Naive B cell (primary cell): Measurements from ENCODE around the gene DUSP3. TPM values are rescaled to one million over a fixed set of nuclear protein-coding genes. Genes with fewer than 3 reads are reported as not detected.
A peak's percentile ranks its signal among the peaks of the same experiment; 100 is the strongest.
"Not testable (repeated sequence)": the region's sequence is repeated elsewhere in the genome, so short reads cannot be mapped to it uniquely, and the experiment has no call there.

ENCODE experiments used
- ATAC-seq, 2 donors: fragments of 150-1000 bp; cut with Tn5 transposase; 2 replicates each; pipeline ENCODE4 v1.10.0; 2021; ENCODE audit warnings: low read depth in 2 of 2, mild to moderate bottlenecking in 2 of 2, moderate library complexity in 2 of 2
- DNase-seq: peaks from one replicate; pipeline ENCODE4 v3.0.0; 2022
- H3K27ac Mint-ChIP-seq, 6 donors: one replicate each; pipeline ENCODE4 v1.8.0; 2020 to 2022; ENCODE audit warnings: mild to moderate bottlenecking in 6 of 6, mixed read lengths in 6 of 6, moderate library complexity in 5 of 6, inconsistent platforms in 2 of 6
- H3K27me3 Mint-ChIP-seq, 3 donors: one replicate each; pipeline ENCODE4 v1.8.0; 2021 to 2022; ENCODE audit warnings: mixed read lengths in 3 of 3, mild to moderate bottlenecking in 1 of 3
- H3K36me3 Mint-ChIP-seq, 2 donors: one replicate each; pipeline ENCODE4 v1.8.0; 2020 to 2022; ENCODE audit warnings: mixed read lengths in 2 of 2, inconsistent platforms in 1 of 2, mild to moderate bottlenecking in 1 of 2
- H3K4me1 Mint-ChIP-seq, 3 donors: one replicate each; pipeline ENCODE4 v1.8.0; 2020 to 2022; ENCODE audit warnings: mixed read lengths in 3 of 3, inconsistent platforms in 1 of 3, mild to moderate bottlenecking in 1 of 3, moderate library complexity in 1 of 3
- H3K4me3 Mint-ChIP-seq, 8 donors: one replicate each; pipeline ENCODE4 v1.8.0; 2020 to 2022; ENCODE audit warnings: mild to moderate bottlenecking in 8 of 8, mixed read lengths in 8 of 8, moderate library complexity in 8 of 8, inconsistent platforms in 2 of 8
- H3K9me3 Mint-ChIP-seq, 7 donors: one replicate each; pipeline ENCODE4 v1.8.0; 2020 to 2022; ENCODE audit warnings: mixed read lengths in 7 of 7, mild to moderate bottlenecking in 5 of 7, inconsistent platforms in 2 of 7, moderate library complexity in 1 of 7
- polyA plus RNA-seq, 6 donors: library from polyadenylated mRNA; unstranded; fragments of 300-500 nt; fragmentation: Illumina TruSeq; gene quantifications; one replicate each; pipeline ENCODE4 v1.2.3, GENCODE V29; 2021; ENCODE audit warnings: low read depth in 6 of 6

DUSP3 gene
- polyA plus RNA-seq, 6 donors from 2014 or later: 1.7 to 10.5 (median 6.6) TPM

DNA sequence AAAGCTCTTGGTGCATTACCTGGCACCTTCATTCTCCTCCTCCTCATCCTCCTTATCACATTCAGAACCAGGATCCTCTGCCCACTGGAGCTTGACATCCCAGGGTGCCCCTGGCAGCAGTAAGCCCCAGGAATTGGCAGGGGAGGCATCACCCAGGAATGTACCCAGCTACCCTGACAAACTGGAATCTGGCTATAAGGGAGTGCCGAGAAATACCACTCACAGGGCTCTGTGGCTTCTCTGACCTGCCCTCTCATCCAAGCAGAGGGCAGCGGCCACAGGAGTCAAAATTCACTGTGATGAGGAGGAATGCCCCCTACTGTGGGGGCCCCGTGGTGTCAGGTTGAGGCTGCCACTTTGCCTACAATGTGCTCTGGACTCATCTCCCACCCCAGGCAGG lies 34.6 kb upstream of the DUSP3 start:
- Mint-ChIP-seq H3K9me3 (no peaks in the 10 kb centered on the region), H3K4me1 (no peaks in the 10 kb centered on the region)
- ATAC-seq: no peak

DNA sequence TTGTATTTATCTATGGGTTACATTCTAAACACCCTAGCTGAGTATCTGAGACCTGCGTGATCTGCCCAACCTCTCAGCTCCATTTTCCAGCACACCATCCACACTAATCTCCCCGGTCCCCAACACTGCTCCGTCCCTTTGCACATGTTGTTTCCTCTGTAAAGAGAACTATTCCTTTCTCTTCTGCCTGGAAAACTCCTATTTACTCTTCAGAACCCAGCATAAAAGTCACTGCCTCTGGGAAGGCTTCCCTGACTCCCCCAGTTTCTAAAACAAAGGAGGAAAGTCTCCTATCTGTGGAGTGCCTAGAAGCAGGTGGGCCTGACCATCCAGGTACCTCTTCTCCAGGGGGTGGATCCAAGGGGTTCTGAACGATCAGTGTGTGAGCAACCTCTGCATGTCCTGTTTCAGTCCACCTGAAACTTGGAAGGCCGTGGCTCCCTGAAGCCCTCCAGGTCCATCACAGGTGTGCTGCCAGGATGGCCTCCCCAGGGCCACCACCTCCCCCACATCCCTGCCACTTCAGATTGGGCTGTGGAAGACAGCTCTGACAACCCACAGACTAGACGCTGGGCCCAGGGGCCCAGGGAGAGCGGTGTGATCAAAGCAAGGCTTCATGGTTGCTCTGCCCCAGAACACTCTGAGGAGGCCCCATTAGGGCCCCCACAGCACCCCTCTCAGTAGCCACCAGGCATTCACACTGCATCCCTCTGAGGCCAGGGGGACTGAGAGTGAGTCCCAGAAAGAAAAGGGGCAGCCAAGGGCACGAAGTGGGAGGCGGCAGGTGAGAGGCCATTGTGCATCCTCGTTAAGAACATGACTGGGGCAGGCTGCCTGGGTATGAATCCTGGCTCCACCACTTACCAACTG lies 33.9 kb upstream of the DUSP3 start:
- no peaks in the 10 kb centered on the region for H3K36me3 Mint-ChIP-seq
- peaks cover 16 to 52% (median 27%) of the 10 kb centered on the region in 3 donors for H3K27me3 Mint-ChIP-seq

More for the DNA sequence above, 34.6 kb upstream of the DUSP3 start:
- peaks cover 13 to 50% (median 27%) of the 10 kb centered on the region in 3 donors for H3K27me3 Mint-ChIP-seq
- no peaks in the 10 kb centered on the region for H3K36me3 Mint-ChIP-seq
- no peak for DNase-seq
- H3K27ac Mint-ChIP-seq: no peak overlapping the region
- H3K4me3 Mint-ChIP-seq: no peak overlapping the region

GRCh38 chr17:43810823-43811222 lies 32.0 kb upstream of the DUSP3 start:
- DNase-seq (no peak), ATAC-seq (no peak)
- H3K27me3 Mint-ChIP-seq: peaks cover 16 to 50% (median 27%) of the 10 kb centered on the region in 3 donors
- no peaks in the 10 kb centered on the region for H3K36me3 Mint-ChIP-seq
- H3K9me3 Mint-ChIP-seq: no peaks in the 10 kb centered on the region
- no peak overlapping the region for H3K27ac Mint-ChIP-seq
- no peak overlapping the region for H3K4me3 Mint-ChIP-seq
- H3K4me1 Mint-ChIP-seq: no peaks in the 10 kb centered on the region

More for the DNA sequence above, 33.9 kb upstream of the DUSP3 start:
- H3K27ac Mint-ChIP-seq: peak overlapping the region in 1 of 6 donors; percentile 35
- H3K9me3 Mint-ChIP-seq: no peaks in the 10 kb centered on the region
- no peak overlapping the region for H3K4me3 Mint-ChIP-seq
- H3K4me1 Mint-ChIP-seq: no peaks in the 10 kb centered on the region
- no peak for DNase-seq
- ATAC-seq: no peak

DNA sequence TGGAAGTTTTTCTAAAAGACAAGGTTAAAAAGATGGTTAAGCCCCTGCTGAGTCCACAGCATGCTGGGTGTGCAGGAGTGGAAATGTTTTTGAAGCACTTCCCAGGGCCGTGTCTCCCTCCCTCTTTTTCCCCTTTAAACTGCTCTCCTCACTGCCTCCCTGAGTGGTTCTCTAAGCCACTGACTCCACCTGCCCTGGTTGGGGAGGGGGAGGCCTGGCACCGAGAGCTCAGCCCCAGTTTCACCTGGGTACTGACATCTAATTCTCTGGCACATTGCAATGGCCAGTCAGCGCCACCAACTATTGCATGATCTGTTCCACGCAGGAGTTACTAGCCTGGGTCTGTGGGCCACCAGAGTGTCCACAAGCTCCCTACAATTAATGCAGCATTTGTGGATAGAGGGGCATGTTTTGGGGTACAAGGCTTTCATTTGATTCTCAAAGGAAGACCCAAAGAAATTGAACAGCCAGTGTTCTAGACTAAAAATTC lies 31.5 kb upstream of the DUSP3 start:
- ATAC-seq (no peak), DNase-seq (no peak)
- Mint-ChIP-seq H3K4me1 (no peaks in the 10 kb centered on the region), H3K4me3 (no peak overlapping the region), H3K27ac (no peak overlapping the region), H3K36me3 (no peaks in the 10 kb centered on the region), H3K27me3 (peaks cover 16 to 52% (median 30%) of the 10 kb centered on the region in 3 donors), H3K9me3 (peaks cover 0 to under 1% (median 0%) of the 10 kb centered on the region in 7 donors)

GRCh38 chr17:43809121-43809520 lies 30.3 kb upstream of the DUSP3 start:
- Mint-ChIP-seq H3K27ac (no peak overlapping the region), H3K9me3 (peaks cover 0 to 5% (median 3%) of the 10 kb centered on the region in 7 donors), H3K4me3 (no peak overlapping the region), H3K27me3 (peaks cover 20 to 62% (median 35%) of the 10 kb centered on the region in 3 donors), H3K36me3 (no peaks in the 10 kb centered on the region), H3K4me1 (no peaks in the 10 kb centered on the region)
- DNase-seq (no peak), ATAC-seq (no peak)

DNA sequence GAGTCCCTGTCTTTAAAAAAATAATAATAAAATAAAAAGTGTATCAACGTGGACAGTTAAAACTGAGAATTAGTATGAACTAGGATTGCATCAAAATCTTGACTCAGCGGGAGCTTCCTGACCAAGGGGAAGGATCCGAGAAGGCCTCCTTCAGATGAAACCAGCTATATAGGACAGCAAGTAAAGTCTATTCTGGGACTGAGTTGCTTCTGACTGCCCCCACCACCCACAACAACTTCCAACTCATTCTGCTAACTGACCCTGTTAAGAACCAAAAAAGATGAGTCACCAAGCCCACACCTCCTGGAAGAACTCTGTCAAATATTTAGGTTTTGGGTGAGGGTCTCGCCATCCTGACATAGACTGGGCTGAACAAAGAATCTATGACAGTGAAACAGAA lies 29.3 kb upstream of the DUSP3 start:
- Mint-ChIP-seq H3K9me3 (peaks cover 0 to 5% (median 3%) of the 10 kb centered on the region in 7 donors), H3K27me3 (peaks cover 25 to 63% (median 30%) of the 10 kb centered on the region in 3 donors), H3K27ac (no peak overlapping the region), H3K4me3 (no peak overlapping the region), H3K36me3 (no peaks in the 10 kb centered on the region), H3K4me1 (no peaks in the 10 kb centered on the region)
- ATAC-seq: no peak
- no peak for DNase-seq

DNA sequence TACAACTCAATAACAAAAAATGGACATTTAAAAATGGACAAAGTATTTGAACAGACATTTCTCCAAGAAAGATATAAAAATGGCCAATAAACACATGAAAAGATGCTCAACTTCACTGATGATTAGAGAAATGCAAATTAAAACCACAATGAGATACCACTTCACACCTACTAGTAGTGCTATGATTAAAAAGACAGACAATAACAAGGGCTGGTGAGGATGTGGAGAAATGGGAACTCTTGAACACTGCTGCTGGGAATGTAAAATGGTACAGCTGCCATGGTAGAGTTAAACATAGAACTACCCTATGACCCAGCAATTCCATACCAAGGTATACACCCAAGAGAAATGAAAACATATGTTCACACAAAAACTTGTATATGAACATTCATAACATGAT lies 26.3 kb upstream of the DUSP3 start:
- Mint-ChIP-seq H3K9me3 (peaks cover 0 to 5% (median 3%) of the 10 kb centered on the region in 7 donors), H3K36me3 (no peaks in the 10 kb centered on the region), H3K4me1 (no peaks in the 10 kb centered on the region), H3K27ac (no peak overlapping the region), H3K27me3 (peaks cover 23 to 57% (median 30%) of the 10 kb centered on the region in 3 donors), H3K4me3 (no peak overlapping the region)
- DNase-seq (no peak), ATAC-seq (no peak)

GRCh38 chr17:43803758-43804157 lies 25.0 kb upstream of the DUSP3 start:
- Mint-ChIP-seq H3K4me3 (no peak overlapping the region), H3K27me3 (peaks cover 23 to 55% (median 36%) of the 10 kb centered on the region in 3 donors), H3K36me3 (no peaks in the 10 kb centered on the region), H3K27ac (no peak overlapping the region), H3K4me1 (no peaks in the 10 kb centered on the region), H3K9me3 (peaks cover 0 to 5% (median 3%) of the 10 kb centered on the region in 7 donors)
- ATAC-seq: no peak
- DNase-seq: no peak

GRCh38 chr17:43801844-43802243 lies 23.1 kb upstream of the DUSP3 start:
- no peak overlapping the region for H3K4me3 Mint-ChIP-seq
- H3K4me1 Mint-ChIP-seq: no peaks in the 10 kb centered on the region
- peaks cover 20 to 54% (median 43%) of the 10 kb centered on the region in 3 donors for H3K27me3 Mint-ChIP-seq
- no peak for ATAC-seq
- no peaks in the 10 kb centered on the region for H3K36me3 Mint-ChIP-seq
- DNase-seq: no peak
- H3K9me3 Mint-ChIP-seq: peaks cover 0 to 5% (median 3%) of the 10 kb centered on the region in 7 donors
- H3K27ac Mint-ChIP-seq: no peak overlapping the region

- H3K27ac Mint-ChIP-seq: no peak overlapping the region
- H3K4me3 Mint-ChIP-seq: no peak overlapping the region
- ATAC-seq: no peak
- no peaks in the 10 kb centered on the region for H3K4me1 Mint-ChIP-seq
- no peaks in the 10 kb centered on the region for H3K36me3 Mint-ChIP-seq
- no peak for DNase-seq
- peaks cover 20 to 58% (median 50%) of the 10 kb centered on the region in 3 donors for H3K27me3 Mint-ChIP-seq
- peaks cover 0 to 5% (median 3%) of the 10 kb centered on the region in 7 donors for H3K9me3 Mint-ChIP-seq
Observed at GRCh38 chr17:43800736-43801135, 22.0 kb upstream of the DUSP3 start.

DNA sequence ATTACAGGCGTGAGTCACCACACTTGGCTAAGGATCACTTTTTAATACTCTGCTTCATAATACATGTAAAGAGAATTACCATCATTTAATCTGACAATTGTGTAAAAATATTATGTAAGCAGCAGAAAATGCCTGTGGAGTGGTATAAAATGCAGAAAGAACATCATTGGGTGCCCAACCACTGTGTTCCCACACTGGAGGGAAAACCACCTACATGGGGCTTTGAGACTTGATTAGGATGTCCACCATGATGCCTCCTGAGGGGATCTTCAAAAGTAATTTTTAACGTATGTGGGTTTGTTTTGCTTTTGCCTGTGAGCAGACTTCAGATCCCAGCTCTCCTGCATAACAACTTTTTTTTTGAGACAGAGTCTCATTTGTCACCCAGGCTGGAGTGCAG lies 20.3 kb upstream of the DUSP3 start:
- Mint-ChIP-seq H3K4me1 (no peaks in the 10 kb centered on the region), H3K27me3 (peaks cover 15 to 64% (median 43%) of the 10 kb centered on the region in 3 donors), H3K27ac (no peak overlapping the region), H3K9me3 (no peaks in the 10 kb centered on the region), H3K4me3 (no peak overlapping the region), H3K36me3 (no peaks in the 10 kb centered on the region)
- DNase-seq (no peak), ATAC-seq (no peak)

GRCh38 chr17:43798024-43798423 lies 19.2 kb upstream of the DUSP3 start:
- not testable (repeated sequence) for H3K4me1 Mint-ChIP-seq, H3K4me3 Mint-ChIP-seq, H3K9me3 Mint-ChIP-seq, H3K27ac Mint-ChIP-seq, ATAC-seq, H3K36me3 Mint-ChIP-seq, DNase-seq
- peaks cover 17 to 57% (median 43%) of the 10 kb centered on the region in 3 donors for H3K27me3 Mint-ChIP-seq

DNA sequence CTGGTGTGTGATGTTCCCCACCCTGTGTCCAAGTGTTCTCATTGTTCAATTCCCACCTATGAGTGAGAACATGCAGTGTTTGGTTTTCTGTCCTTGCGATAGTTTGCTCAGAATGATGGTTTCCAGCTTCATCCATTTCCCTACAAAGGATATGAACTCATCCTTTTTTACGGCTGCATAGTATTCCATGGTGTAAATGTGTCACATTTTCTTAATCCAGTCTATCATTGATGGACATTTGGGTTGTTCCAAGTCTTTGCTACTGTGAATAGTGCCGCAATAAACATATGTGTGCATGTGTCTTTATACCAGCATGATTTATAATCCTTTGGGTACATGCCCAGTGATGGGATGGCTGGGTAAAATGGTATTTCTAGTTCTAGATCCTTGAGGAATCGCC lies 13.9 kb upstream of the DUSP3 start:
- not testable (repeated sequence) for H3K9me3 Mint-ChIP-seq, H3K36me3 Mint-ChIP-seq, H3K4me1 Mint-ChIP-seq, H3K27ac Mint-ChIP-seq, ATAC-seq, DNase-seq, H3K4me3 Mint-ChIP-seq
- H3K27me3 Mint-ChIP-seq: peaks cover 15 to 55% (median 27%) of the 10 kb centered on the region in 3 donors

DNA sequence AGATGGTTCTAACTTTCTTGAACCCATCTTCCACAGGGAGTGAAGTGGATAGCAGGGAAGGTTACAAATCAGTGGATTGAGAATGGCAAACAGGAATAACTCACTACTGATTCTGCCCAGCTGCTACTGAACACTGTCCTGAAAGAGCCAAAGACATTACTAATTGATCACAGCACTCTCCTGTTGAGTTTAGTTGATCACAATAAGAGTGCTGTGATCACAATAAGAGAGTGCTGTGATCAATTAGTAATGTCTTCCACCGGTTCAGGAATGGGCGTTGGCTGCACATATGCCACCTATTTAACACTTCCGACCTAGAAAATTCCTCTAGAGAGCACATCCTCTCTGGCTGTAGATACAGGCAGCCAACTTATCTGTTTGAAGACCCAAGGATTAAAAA lies 12.8 kb upstream of the DUSP3 start:
- Mint-ChIP-seq H3K9me3 (peaks cover 0 to 5% (median 0%) of the 10 kb centered on the region in 7 donors), H3K27me3 (peaks cover 15 to 44% (median 18%) of the 10 kb centered on the region in 3 donors), H3K36me3 (no peaks in the 10 kb centered on the region), H3K4me1 (no peaks in the 10 kb centered on the region), H3K27ac (no peak overlapping the region), H3K4me3 (no peak overlapping the region)
- ATAC-seq (no peak), DNase-seq (no peak)
